Stimulated activated CD4-positive, alpha-beta T cell treated with anti-CD3 and anti-CD28 coated beads, Interleukin-4, amount 100 ng/mL, for 24 hours (primary cell): Measurements from ENCODE around the gene SLC16A5.

Experiments
- DNase-seq: peaks from one replicate; pipeline ENCODE4 v3.0.0-alpha.2; 2020

SLC16A5 gene

GRCh38 chr17:75088465-75089417 is 987 bp downstream of the SLC16A5 start:
- no peak for DNase-seq

- DNase-seq: no peak
Measured at GRCh38 chr17:75090871-75091854, 3.4 kb downstream of the SLC16A5 start.

DNA sequence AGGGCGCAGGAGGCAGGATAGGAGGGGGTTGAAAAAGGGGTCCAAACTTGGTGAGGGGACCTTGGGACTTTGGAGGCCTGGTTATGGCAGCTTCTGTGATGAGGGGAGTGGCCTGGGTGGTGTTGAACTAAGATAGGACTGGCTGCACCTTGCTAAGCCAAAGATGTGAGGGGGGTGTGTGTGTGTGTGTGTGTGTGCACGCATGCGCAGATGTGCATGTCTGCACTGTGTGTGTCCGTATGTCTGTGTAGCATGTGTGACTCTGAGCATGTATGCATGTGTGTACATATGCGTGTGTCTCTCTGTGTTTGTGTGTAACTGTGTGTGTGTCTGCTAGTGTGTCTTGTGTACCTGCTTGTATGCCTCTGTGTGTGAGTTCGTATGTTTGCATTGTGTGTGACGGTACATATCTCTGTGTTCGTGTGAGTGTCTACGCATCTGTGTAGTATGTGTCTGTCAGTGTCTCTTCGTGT is 4.1 kb downstream of the SLC16A5 start:
- no peak for DNase-seq

GRCh38 chr17:75093548-75094158 is 5.9 kb downstream of the SLC16A5 start:
- DNase-seq: no peak

GRCh38 chr17:75094871-75095399 is 7.2 kb downstream of the SLC16A5 start:
- DNase-seq: no peak

- DNase-seq: no peak
Measured at GRCh38 chr17:75096082-75096625, 8.4 kb downstream of the SLC16A5 start.

DNA sequence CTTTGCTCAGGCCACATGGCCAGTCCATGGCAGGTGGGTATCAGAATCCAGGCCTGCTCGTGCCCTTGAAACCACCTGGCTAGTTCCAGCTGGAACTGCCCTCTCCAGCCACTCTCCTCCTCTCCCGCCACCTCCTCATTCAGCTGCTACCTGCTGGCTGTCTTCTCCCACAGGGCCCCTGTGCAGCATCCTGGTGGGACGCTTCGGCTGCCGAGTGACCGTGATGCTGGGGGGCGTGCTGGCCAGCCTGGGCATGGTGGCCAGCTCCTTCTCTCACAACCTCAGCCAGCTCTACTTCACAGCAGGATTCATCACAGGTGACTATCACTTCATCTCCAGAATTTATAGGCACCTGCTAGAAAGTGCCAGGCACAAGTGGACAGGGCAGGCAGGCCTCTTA is 10.1 kb downstream of the SLC16A5 start:
- DNase-seq: no peak

GRCh38 chr17:75098861-75099260 is 11.1 kb downstream of the SLC16A5 start:
- DNase-seq: no peak

GRCh38 chr17:75099881-75100595 is 12.3 kb downstream of the SLC16A5 start:
- DNase-seq: no peak

GRCh38 chr17:75102385-75102821 is 14.6 kb downstream of the SLC16A5 start:
- DNase-seq: no peak

DNA sequence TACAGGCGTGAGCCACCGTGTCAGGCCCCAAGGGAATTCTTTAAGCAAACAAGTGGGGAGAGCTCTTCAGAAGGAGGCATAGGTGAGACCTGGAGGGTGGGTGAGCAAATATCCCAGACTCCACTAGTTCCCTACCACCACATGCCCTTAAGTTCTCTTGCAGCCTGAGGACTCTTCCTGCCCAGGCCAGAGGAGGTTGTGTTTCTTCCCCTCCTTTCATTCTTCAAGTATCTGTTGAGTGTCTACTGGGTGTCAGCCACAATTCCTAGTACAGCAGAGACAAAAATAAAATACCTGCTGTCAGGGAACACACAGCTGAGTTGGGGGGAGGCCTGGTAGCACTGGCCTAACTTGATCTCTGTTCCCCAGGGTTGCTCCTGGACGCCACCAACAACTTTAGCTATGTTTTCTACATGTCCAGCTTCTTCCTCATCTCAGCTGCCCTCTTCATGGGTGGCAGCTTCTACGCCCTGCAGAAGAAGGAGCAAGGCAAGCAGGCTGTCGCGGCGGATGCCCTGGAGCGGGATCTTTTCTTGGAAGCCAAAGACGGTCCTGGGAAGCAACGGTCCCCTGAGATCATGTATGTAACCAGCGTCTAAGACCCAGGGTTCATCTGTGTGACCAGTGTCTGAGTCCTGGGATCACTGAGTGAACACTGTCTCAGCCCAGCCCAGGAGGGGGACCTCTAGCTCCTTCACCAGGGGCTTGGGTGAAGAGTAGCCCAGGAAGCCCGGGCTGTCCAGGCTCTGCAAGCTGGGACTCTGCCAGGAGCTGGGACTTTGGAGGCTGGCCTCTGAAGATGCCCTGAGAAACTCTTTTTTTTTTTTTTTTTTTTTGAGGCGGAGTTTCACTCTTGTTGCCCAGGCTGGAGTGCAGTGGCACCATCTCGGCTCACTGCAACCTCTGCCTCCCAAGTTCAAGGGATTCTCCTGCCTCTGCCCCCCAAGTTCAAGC is 16.1 kb downstream of the SLC16A5 start:
- DNase-seq: no peak

GRCh38 chr17:75105126-75106080 is 17.6 kb downstream of the SLC16A5 start:
- peak; percentile 36 for DNase-seq

GRCh38 chr17:75108193-75108592 is 20.4 kb downstream of the SLC16A5 start:
- DNase-seq: no peak

DNA sequence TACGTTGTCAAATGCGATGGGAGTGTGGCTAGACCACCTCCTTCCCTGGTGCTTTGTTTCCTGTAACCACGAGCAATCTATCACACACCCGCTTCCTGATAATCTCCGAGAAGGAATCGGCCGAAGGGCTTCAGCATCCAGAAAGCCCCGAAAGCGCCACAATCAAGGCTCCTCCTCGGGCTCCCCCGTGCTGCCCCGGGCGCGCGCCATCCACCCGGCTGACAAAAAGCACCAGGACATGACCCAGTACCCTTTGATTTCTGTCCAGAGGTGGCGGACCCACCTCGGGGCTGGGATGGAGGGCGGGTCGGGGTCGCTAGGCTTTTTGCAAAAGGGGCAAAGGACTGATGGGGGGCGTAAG is 21.3 kb downstream of the SLC16A5 start:
- no peak for DNase-seq

DNA sequence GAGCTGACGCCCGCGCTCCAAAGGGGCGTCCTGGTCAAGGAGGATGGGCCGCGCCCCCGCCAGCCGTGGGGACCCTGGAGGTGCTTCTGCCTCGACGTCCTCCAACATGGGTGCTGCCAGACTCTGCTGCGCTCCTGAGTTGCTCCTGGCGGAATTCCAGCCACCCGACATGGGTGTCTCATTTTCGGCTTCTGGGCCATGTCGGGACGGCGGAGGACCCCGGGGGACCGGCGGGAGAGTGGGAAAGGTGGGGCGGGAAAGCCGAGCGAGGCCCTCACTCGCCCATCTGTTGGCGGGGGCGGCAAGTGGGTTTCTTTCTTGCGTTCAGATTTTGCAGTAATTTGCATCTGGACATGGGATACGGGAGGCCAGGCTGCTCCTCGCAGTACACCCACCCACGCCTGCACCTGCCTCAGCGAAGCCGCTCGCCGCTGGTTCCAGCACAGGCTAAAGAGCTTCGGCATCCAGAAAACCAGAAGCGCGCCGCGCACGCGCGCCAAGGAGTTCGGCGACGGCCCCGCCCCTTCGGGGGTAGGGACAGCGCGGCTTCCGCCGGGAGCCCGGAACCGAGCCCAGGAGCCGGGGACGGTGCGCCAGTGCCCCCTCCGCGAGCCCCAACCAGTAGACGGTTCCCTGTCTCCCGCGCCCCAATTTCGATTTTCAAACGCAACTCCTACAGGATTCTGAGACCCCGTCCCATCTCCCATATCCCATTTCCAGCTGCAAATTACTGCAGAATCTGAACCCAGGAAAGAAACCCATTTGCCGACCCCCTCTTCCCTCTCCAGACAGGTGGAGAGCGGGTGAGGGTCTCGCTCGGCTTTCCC is 21.9 kb downstream of the SLC16A5 start, which contains the start of gene ARMC7:
ARMC7 (plus strand) TSS at position 563 of the 827 bp plus-strand sequence. CDS start 320 bp downstream, outside the sequence.
- peak; percentile 93 for DNase-seq

GRCh38 chr17:75110234-75110937 is 22.6 kb downstream of the SLC16A5 start:
- no peak for DNase-seq

DNA sequence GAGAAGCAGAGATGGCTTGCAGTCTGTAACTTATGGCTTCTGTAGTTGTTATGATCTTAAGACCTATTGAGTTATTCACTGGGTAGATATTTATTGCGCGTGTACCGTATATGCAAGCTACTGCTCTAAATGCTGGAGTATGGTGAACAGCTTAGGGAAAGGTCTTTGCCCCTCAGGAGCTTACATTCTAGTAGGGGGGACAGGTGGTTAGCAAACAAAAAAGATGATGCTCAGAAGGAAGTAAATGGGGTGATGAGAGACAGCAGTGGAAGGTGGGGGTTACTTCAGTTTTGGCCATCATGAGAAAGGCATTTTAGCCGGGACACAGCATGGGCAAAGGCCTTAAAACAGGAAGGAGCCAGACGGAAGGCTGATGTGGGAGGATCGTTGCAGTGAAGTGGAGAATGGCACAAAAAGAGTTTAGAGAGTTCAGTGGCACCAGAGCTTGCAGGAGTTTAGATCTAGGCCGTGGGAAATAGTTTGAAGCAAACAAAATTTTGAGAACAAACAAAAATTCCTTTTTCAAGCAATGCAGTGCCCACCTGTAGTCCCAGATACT is 24.1 kb downstream of the SLC16A5 start:
- no peak for DNase-seq
